22Rv1 (cell line): ENCODE measurements around the gene VPS72.

Experiments used
- H3K27ac ChIP-seq: fragments of 450-650 bp; 2 replicates; pipeline ENCODE4 v1.5.1; 2017
- ZFX ChIP-seq: fragments of 450-650 bp; IDR thresholded peaks from 2 replicates; pipeline ENCODE4 v1.6.1; 2017; ENCODE audit warnings: antibody characterized with exemption, borderline replicate concordance
- TF ChIP-seq, protein P1 (sequence below): fragments of 450-650 bp; IDR thresholded peaks from 2 replicates; pipeline ENCODE4 v1.5.1; 2017; ENCODE audit warnings: mild to moderate bottlenecking

The VPS72 gene

GRCh38 chr1:151189637-151190445 lies at the start of gene VPS72:
TSS of gene VPS72 (minus strand) at chr1:151190197. CDS start at chr1:151190121, 76 bp downstream.
- TF ChIP-seq, protein P1, sequence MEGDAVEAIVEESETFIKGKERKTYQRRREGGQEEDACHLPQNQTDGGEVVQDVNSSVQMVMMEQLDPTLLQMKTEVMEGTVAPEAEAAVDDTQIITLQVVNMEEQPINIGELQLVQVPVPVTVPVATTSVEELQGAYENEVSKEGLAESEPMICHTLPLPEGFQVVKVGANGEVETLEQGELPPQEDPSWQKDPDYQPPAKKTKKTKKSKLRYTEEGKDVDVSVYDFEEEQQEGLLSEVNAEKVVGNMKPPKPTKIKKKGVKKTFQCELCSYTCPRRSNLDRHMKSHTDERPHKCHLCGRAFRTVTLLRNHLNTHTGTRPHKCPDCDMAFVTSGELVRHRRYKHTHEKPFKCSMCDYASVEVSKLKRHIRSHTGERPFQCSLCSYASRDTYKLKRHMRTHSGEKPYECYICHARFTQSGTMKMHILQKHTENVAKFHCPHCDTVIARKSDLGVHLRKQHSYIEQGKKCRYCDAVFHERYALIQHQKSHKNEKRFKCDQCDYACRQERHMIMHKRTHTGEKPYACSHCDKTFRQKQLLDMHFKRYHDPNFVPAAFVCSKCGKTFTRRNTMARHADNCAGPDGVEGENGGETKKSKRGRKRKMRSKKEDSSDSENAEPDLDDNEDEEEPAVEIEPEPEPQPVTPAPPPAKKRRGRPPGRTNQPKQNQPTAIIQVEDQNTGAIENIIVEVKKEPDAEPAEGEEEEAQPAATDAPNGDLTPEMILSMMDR, result no peak
- TF ChIP-seq ZFX, result no peak
- H3K27ac ChIP-seq, result peak within 1 kb of the TSS; percentile 69

DNA sequence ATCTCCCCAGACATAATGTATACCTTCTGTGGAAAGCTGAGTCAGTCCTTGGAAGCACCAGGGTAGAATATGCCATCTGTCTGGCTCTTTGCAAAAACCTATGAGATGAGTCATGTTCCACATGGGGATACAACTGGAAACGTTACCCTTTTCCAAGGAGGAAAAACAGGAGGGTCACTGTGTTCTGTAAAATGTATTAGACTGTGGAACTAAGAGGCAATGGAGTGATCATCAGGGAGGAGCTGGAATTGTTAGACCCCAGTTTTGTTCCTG lies 48.4 kb upstream of the VPS72 start:
- H3K27ac ChIP-seq, result no peak overlapping the region
- TF ChIP-seq ZFX, result no peak
- TF ChIP-seq, protein P1, result no peak

DNA sequence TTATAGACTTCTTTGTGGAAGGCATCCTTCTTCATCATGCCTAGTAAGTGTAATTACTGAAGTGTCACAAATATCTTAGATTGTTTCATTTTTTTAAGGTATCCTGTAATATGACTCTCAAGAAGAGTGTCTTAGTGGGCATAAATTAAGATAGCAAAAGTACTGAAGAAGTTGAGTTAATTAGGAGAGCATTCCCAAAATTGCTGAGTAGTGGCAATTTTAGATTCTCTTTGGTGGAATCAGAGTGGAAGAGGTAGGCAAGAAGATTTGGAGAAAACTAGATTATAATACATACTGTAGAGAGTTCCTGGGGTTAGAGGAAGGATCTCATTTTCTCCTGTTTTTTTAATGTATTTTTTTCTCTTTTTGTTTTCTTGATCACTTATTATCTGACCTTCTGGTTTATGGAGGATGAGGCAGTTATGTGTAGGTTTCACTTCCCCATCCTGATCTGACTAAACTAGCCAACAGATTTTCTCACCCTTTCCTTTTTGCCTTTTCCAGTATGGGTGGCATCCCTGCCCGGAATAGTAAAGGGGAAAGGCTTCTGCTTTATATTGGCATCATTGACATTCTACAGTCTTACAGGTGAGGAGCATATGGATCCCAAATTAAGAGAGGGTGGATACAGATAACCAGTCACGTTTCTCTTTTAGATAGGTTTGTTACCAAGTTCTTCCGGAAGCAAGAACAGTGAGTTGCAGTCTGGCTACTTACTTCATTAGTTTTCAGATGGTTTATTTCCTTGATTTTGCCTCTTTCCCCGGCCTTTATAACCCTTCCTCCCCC lies 47.9 kb upstream of the VPS72 start:
- TF ChIP-seq, protein P1, result no peak
- TF ChIP-seq ZFX, result no peak

GRCh38 chr1:151235235-151235634 lies 45.2 kb upstream of the VPS72 start:
- no peak for TF ChIP-seq ZFX
- TF ChIP-seq, protein P1, result no peak
- no peak overlapping the region for H3K27ac ChIP-seq

More for the DNA sequence above, 47.9 kb upstream of the VPS72 start:
- no peak overlapping the region for H3K27ac ChIP-seq

DNA sequence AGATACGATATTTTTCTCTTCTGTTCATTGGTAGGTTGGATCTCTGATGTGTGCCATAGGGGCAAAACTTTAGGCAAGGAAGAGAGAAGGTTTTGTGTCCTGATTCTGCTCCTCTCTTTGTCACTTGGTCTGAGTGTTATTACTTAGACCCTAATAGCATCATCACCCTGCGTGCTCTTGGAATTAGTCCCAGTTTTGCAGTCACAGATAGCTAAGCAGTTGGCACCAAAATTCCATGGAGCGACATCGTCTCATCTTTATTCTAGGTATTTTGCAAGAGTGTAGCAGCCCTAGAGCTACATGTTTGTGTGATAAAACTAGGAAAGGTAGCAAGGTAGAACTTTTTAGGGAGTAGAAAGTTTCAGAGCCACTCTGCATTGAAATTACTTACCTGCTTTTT lies 32.1 kb upstream of the VPS72 start:
- TF ChIP-seq, protein P1, result no peak
- no peak for TF ChIP-seq ZFX
- no peak overlapping the region for H3K27ac ChIP-seq

- TF ChIP-seq, protein P1, result no peak
- TF ChIP-seq ZFX, result no peak
- H3K27ac ChIP-seq, result no peak overlapping the region
These were observed 31.6 kb upstream of the VPS72 start for GRCh38 chr1:151221616-151222015.

DNA sequence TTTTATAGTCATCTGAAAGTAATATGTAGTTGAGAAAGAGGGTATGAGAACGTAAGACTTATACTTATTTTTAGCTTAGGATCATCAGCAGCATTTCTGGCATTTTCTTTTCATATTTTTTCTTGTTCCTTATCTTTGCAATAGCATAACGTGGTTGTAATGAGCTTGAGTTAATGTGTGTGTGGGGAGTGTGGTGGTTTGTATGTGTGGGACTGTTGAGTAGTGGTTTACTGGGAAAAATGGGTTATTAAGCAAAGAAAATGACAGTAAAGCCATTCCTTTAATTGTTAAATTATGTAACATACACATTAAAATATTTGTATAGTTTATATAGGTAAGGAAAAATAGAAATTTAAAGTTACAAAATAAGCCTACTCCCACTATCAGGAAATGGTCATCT lies 23.6 kb upstream of the VPS72 start:
- TF ChIP-seq, protein P1, result no peak
- TF ChIP-seq ZFX, result no peak
- no peak overlapping the region for H3K27ac ChIP-seq
